HEK293T (cell line): Measurements from ENCODE around the gene SPDYA.

Experiments
- FOXK2 ChIP-seq: fragments of 450-650 bp; IDR thresholded peaks from 2 replicates; pipeline ENCODE4 v1.6.1; 2016; ENCODE audit warnings: mild to moderate bottlenecking
- SP1 ChIP-seq: fragments of 450-650 bp; IDR thresholded peaks from 2 replicates; pipeline ENCODE4 v1.6.1; 2017

- TF ChIP-seq FOXK2 (no peak), SP1 (no peak)
These were observed 25.1 kb downstream of the SPDYA start for GRCh38 chr2:28835781-28836180.
